Mucosa of gallbladder (tissue), 1 donor: ENCODE results near the gene MDH1. TPM values are rescaled to one million over a fixed set of nuclear protein-coding genes. Genes with fewer than 3 reads are reported as not detected.
"Not testable (repeated sequence)": the region's sequence is repeated elsewhere in the genome, so short reads cannot be mapped to it uniquely, and the experiment has no call there.

ENCODE experiments used
- DNase-seq: peaks from one replicate; pipeline ENCODE4 v3.0.0-alpha.2; 2020; ENCODE audit warnings: low spot score
- total RNA-seq: library from RNA; stranded (reverse); gene quantifications from one replicate; pipeline ENCODE4 v1.2.1, GENCODE V29; 2021
- donor health status: DM: no; HTN: no; CAD: no.

MDH1 gene
- total RNA-seq, result 149 TPM

- peak; percentile 97 for DNase-seq
These were observed at the start of gene MDH1, which contains the start of gene WDPCP for GRCh38 chr2:63588385-63589147. Gene MDH1 (plus strand): TSS chr2:63588963. CDS start chr2:63589044, 81 bp downstream. Gene WDPCP (minus strand): TSS chr2:63588477. CDS start chr2:63588271, 206 bp downstream.

DNA sequence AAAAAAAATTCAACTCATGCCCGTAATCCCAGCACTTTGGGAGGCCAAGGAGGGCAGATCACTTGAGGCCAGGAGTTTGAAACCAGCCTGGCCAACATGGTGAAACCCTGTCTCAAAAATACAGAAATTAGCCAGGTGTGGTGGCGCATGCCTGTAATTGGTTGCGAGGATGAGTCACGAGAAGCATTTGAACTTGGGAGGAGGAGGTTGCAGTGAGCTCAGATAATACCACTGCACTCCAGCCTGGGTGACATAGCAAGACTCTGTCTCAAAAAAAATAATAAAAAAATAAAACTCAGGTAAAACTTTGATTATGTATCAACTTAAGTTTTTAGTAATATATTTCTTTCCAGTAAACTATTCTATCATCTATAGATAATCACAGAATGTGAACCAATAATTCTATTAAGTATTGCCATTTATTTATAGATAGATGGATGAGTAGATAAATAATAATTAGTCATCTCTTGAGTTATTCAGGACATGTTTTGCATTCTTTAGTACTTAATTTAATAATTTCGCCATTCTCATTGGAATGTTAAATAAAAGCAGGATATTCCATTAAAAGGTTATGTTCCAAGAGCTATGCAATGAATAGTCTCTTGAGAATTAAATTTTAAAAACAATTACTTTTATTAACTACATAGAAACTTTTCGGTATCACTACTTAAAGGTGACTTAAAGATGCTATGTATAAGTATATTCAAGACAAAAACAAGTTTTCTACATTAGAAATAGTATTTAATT, 49.2 kb upstream of the MDH1 start:
- no peak for DNase-seq

- DNase-seq, result no peak
These were observed 44.6 kb upstream of the MDH1 start for GRCh38 chr2:63544017-63544627.

DNA sequence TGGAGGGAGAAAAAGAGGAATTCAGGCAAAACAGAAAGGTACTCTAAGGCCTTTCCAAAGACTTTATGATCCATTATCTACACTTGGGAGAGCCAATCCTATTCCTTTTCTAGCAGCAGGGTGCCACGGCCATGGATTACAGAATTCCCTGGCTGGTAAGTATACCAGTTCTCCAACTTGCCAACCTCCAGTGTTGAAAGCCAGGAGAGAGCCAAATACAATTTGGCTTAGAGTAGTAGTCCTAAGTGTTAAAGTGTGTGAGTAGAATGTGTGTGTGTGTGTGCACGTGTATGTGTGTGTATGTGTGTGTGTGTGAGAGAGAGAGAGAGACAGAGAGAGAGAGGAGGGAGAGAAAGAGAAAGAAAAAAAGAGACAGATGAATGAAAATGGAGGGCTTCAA, 43.7 kb upstream of the MDH1 start:
- DNase-seq, result no peak

GRCh38 chr2:63553049-63553448, 35.7 kb upstream of the MDH1 start:
- no peak for DNase-seq

GRCh38 chr2:63555299-63555698, 33.5 kb upstream of the MDH1 start:
- DNase-seq, result no peak

DNA sequence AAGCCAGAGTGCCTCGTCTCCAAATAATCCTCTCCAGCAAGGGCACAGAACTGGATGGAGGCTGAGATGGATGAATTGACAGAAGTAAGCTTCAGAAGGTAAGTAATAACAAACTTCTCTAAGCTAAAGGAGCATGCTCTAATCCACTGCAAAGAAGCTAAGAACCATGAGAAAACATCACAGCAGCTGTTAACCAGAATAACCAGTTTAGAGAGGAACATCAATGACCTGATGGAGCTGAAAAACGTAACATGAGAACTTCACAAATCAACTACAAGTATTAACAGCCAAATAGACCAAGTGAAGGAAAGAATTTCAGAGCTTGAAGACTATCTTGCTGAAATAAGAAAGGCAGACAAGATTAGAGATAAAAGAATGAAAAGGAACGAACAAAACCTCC, 32.8 kb upstream of the MDH1 start:
- no peak for DNase-seq

DNA sequence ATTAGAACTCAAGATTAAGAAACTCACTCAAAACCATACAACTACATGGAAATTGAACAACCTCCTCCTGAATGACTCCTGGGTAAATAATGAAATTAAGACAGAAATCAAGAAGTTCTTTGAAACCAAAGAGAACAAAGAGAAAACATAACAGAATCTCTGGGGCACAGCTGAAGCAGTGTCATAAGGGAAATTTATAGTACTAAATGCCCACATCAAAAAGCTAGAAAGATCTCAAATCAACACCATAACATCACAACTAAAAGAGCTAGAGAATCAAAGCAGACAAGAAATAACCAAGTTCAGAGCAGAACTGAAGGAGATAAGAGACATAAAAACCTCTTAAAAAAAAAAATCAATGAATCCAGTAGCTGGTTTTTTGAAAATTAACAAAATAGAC, 30.9 kb upstream of the MDH1 start:
- not testable (repeated sequence) for DNase-seq

GRCh38 chr2:63558922-63559321, 29.8 kb upstream of the MDH1 start:
- not testable (repeated sequence) for DNase-seq

GRCh38 chr2:63562751-63563150, 26.0 kb upstream of the MDH1 start:
- no peak for DNase-seq

DNA sequence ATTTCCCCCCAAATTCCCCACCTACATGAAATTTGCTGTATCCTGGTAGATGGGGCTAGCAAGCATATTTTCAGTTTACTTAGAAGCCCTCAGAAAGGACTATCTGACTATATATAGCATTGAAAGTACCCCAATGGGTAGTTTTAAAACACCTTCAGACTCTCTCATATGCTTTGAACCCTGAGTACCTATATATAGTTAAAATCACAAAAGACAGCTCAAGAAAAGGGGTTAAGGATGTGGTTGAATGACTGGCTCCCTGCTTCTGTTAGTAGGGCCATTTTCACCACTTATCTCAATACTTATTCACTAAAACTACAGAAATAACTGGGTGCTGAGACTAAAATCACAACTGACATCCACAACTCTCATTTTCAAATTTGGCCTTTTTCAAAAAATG, 19.0 kb upstream of the MDH1 start:
- DNase-seq, result no peak

DNA sequence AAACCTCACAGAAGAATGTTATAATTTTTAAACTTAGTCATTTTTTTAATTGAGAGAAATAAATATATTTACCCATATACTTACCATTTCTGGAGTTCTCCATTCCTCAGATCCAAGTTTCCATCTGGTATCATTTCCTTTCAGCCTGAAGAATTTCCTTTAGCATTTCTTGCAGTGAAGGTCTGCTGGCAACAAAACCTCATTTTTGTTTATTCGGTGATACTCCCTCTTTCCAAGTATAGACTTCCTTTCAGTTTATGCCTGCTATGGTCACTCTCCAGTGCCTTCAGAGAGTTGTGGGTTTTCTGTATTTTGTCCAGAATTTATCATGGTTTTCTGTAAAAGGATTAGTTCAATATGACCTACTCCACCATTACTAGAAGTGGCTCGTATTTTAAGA, 17.5 kb upstream of the MDH1 start:
- no peak for DNase-seq

DNA sequence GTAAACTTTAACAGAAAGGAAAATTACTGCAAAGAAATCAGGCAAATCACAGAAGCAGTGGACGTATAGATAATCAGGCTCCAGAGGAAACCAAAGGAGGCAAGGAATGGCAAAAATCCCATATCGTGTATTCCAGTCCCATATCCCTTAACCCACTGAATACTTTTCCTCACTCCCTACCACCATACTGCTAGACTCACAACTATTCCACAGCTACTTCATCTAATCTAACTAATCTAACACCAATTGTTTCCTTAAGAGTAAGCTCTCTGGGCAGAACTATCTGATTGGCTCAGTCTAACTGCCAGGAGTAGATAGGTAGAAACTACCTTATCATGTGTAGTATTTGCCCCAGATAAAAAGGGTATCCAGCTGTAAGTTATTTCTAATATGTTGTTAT, 16.8 kb upstream of the MDH1 start:
- no peak for DNase-seq

- DNase-seq, result not testable (repeated sequence)
These were observed 15.7 kb upstream of the MDH1 start for GRCh38 chr2:63573026-63573425.

DNA sequence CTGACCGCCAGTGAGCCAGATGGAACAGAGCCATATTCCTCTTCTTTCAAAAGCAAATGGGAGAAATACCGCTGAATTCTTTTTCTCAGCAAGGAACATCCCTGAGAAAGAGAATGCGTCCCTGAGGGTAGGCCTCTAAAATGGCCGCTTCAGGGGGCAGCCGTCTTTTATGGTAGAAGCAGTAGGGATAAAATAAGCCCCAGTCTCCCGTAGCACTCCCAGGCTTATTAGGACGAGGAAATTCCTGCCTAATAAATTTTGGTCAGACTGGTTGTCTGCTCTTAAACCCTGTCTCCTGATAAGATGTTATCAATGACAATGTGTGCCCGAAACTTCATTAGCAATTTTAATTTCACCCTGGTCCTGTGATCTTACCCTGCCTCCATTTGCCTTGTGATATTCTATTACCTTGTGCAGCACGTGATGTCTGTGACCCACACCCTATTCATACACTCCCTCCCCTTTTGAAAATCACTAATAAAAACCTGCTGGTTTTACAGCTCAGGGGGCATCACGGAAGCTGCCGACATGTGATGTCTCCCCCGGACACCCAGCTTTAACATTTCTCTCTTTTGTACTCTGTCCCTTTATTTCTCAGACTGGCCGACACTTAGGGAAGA, 14.9 kb upstream of the MDH1 start:
- not testable (repeated sequence) for DNase-seq

DNA sequence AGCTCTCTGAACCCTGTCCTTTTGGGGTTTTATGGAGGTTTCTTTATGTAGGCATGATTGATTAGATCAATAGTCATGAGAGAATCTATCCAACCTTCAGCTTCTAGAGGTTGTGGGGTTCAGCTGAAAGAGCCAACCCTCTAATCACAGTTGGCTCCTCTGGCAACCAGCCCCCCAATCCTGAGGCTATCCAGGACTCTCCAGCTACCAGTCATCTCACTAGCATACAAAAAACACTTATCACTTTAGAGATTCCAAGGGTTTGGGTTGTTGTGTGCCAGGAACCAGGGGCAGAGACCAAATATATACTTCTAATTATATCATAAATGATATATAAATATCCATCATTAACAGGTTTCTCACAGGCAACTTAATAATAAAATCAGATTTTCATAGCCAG, 12.2 kb upstream of the MDH1 start:
- no peak for DNase-seq

DNA sequence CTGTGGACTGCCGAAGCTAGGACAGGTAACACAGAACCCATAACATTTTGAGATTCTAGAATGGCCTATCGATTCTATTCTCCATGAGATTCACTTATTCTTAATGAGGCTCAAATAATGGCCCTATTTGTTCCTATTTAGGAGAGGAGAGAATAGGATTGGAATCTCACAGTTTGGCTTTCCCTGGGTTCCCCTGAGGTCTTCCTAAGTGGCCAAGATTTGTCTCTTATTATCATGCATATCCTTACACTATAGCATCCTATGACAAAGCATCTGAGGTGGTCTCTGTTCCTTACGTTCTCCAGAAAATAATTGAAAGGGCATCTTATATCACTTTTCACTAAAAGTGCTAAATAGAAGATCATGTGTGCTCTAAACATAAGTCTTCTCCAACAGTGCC, 10.0 kb upstream of the MDH1 start:
- no peak for DNase-seq

DNA sequence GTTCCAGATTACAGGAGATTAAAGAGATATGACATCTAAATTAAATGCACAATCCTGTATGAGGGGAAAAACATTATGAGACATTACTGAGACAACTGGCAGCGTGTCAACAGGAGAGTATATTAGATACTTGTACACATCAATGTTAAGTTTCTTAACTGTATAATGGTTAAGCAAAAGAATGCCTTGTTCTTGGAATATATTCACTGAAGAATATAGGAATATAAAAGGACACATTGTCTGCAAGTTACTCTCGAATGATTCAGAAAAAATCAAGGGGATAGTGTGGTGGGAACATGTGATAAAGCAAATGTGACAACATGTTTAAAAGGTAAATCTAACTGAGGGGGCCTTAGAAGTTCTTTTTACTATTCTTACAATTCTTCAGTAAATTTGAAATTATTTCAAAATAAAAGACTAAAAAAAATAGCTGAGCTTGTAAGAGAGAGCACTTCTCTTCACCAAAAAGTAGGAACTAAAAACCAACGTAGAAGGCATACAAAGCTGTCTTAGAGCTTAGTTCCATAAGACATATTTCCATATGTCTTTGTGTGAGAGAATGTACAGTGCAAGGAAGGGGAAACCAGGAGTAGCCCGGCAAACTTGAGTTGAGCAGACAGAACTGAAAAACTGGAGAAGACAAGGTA, 8.0 kb upstream of the MDH1 start:
- DNase-seq, result no peak

- no peak for DNase-seq
These were observed 7.3 kb upstream of the MDH1 start for GRCh38 chr2:63581298-63581961.

GRCh38 chr2:63582873-63583272, 5.9 kb upstream of the MDH1 start:
- no peak for DNase-seq

DNA sequence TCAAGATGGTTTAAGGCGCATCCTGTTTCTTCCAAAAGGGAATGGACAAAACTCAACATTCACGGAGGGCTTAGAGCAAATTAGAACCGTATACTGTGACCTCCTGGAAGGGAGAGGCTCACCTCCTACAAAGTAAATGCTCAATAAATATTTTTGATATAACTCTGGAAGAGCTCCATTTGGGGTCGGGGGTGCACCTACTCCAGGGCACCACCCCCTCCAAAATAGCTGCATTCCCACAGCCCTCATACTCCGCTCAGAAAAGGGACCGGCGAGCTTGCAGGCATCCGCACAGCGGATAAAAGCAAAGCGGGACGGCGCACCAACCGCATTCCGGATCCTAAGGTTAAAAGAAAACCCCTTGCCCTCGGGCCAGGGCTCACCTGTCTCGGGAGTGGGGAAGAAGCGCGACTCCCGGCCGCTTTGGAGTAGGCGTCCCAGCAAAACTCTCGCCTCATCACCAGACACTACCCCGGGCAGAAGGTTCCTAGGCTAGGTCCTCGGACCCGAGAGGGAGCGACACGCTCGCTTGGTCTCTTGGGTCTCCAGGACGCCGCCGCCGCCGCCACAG, 864 bp upstream of the MDH1 start:
- DNase-seq, result no peak
